Stimulated activated CD4-positive, alpha-beta T cell treated with anti-CD3 and anti-CD28 coated beads, Interleukin-1b, Interleukin-23, amount 100 ng/mL, for 4 hours (primary cell): ENCODE results near the gene TPPP2.
A peak's percentile ranks its signal among the peaks of the same experiment; 100 is the strongest.
"Not testable (repeated sequence)": the region's sequence is repeated elsewhere in the genome, so short reads cannot be mapped to it uniquely, and the experiment has no call there.

Experiments
- DNase-seq, 2 donors: peaks; one replicate each; pipeline ENCODE4 v3.0.0-alpha.2; 2020; ENCODE audit warnings: low read depth in 2 of 2

The TPPP2 gene

DNA sequence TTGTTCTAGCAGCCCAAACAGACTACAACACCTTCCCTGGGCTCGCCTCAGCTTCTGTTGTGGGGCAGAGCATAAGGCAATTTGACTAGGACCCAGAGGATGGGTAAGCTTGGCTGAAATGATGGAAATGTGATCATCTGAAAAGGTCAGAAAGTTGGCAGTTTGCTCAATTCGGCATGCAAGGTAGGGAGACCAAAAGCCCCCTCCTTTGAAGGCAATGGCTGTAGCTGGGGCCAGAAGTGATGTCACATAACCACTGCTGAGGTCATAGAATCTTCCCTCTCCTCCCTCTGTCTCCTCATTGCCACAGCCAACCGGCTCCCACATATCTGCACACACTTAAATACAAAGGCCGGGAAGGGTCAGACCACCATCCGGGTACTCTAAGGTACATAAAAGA is at the start of gene TPPP2:
TPPP2 (plus strand) TSS at position 301 of the 400 bp plus-strand sequence. CDS start 365 bp downstream, outside the sequence.
- no peak for DNase-seq

DNA sequence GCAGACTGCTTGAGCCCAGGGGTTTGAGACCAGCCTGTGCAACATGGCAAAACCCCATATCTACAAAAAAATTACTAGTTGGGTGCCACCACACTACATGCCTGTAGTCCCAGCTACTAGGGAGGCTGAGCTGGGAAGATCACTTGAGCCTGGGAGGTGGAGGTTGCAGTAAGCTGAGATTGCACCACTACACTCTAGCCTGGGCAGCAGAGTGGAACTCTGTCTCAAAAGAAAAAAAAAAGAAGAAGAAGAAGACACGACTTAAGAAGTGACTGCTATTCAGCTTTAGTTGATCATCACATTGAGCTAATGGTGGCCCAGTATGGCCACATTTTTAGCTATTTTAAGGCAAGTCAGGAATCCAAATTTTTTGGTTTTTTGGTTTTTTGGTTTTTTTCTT is 49.1 kb upstream of the TPPP2 start:
- DNase-seq = no peak

DNA sequence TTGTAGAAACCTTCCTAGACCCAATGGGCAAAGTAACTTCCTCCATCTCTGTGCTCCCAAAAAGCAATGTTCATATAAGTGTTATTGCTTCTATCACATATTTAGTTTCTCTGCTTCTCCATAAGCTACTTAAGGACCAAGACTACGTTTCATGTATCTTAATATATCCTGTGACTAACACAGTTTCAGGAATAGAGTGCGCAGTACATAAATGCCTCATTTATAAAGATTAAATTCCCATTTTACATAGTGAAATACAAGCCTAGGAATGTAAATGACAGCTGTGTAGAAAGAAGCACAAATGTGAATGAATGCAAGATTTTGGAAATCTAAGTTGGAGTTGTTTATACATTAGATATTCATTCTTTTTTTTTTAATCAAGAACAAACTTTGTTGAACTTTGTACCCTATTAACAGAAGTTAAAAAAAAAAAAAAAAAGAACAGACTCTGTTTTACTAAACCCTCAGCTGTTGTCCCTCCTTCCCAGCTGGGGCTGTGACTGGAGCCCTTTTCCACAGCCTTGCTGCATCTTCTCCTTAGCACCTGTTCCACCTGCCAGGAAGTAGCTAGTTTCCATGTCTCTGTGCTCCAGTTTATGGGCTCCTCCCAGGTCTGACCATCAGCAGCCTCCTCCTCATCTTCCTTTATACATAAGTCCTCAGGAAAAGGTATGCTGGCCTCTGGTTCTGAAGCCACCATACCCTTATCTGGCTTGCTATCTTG is 47.2 kb upstream of the TPPP2 start:
- no peak for DNase-seq

DNA sequence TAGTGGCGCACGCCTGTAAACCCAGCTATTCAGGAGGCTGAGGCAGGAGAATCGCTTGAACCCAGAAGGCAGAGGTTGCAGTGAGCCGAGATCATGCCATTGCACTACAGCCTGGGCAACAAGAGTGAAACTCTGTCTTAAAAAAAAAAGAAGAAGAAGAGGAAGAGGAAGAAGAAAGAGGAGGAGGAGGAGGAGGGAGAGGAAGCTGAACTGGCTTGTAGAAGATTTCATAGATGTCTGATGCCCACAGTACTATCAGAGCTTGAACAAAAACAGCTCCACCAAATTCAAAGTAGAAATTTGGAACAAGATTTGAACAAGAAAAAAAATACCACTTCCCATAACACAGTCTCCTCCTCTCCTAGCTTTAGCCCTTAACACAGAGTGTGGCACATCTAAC is 44.4 kb upstream of the TPPP2 start:
- DNase-seq = not testable (repeated sequence)

DNA sequence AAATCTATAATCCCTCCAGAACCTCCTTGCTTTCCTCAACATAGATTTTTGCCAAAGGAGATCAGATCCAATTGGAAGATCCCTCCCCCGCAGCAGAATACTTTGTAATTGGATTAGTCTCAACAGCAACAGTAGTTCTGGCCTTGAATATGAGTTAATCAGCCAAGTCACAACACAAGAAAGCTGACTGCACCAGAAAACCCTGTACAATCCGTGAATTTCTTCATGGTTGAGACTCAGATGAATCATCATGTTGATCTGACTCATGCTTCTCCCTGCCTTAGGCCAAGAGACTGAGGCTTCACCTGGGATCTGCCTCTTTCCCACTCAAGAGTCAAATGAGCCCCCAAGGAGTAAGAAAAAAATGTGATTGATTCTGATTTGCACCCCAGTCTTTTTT is 43.2 kb upstream of the TPPP2 start:
- no peak for DNase-seq

DNA sequence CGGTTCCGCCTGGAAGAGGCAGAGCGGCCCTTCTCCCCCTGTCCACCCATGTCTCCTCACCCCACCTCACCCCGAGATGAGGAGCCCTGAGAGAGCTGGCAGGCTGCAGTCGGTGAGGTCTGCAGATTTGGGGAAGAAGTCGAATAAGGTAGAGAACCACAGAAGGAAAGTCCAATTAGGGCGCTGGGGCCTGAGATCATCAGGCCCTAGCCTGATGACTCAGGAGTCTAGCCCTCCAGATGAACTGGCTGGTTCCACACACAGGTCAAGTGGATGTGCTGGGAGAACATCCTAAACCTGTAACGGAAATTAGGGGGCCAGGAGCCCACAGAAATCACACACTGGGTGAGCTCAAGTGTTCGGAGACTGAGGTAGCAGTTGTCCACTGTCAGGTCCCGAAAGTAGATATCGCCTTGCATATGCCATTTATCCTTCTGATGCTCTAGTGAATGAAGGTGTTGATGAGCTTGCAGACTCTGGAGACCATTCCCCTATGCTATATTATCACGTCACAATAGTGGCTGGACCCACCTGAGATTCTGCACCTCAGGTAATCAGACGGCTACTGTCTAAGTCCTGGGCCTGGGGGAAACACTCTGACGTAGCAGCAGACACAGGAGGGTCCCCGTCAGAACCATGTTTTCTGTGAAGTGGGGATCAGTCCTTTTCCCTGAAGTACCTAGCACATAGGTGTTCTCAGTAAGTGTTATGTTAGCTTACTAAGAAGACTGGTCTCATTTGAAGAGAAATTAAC is 41.1 kb upstream of the TPPP2 start:
- DNase-seq = no peak

DNA sequence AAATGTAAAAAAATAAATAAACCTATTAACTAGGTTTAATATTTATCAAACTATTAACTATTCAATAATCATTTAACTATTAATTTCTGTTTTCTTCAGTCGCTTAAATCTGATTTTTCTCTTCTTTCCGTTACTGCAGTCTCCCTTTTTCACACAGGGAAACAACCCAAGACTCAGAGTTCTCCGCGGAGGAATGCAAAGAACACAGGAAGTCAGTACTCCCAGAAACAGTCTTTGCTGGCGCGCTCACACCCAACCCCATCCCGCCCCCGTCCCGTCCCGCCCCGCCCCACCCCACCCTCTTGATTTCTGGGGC is 40.6 kb upstream of the TPPP2 start:
- DNase-seq = no peak

DNA sequence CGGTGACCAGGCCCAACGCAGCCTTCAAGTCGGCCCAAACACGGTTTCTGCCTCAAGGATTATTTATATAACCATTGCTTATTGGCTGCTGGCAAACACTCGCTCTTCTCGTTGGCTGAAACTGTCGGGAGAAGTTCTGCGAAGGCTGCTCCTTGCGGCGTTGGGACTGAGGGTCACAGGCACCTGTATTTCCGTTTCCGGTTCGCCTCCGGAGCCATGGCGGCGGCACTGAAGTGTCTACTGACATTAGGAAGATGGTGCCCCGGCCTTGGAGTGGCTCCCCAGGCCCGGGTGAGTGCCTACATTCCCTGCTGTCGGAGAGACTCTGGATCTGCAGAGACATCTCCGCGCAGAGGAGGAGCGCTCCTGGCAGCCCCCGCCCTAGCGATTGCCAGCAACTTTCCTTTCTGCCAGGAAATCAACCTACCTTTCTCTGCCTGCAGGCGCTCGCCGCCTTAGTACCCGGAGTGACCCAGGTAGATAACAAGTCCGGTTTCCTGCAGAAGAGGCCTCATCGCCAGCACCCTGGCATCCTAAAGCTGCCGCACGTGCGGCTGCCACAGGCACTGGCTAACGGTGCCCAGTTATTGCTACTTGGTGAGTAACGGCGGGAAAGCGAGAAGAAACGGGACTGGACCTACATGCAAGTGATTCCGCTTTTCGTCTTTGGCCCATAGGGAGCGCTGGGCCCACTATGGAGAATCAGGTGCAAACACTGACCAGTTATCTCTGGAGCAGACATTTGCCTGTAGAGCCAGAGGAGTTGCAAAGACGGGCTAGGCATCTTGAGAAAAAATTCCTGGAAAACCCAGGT is 40.0 kb upstream of the TPPP2 start, which contains the start of gene METTL17:
METTL17 (plus strand) TSS at position 194 of the 814 bp plus-strand sequence; CDS start at position 217, 23 bp downstream.
- peak; percentile 71 for DNase-seq

DNA sequence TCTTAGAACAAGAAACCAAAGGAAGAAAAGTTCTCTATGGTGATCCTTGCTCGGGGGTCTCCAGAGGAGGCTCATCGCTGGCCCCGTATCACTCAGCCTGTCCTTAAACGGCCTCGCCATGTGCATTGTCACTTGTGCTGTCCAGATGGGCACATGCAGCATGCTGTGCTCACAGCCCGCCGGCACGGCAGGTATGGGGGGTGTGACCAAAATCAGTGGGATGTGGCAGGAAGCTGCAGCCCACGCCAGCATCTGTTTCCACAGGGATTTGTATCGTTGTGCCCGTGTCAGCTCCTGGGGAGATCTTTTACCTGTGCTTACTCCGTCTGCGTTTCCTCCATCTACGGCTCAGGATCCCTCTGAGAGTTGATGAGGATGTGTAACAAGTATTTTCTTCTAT is 33.5 kb upstream of the TPPP2 start:
- DNase-seq = no peak

DNA sequence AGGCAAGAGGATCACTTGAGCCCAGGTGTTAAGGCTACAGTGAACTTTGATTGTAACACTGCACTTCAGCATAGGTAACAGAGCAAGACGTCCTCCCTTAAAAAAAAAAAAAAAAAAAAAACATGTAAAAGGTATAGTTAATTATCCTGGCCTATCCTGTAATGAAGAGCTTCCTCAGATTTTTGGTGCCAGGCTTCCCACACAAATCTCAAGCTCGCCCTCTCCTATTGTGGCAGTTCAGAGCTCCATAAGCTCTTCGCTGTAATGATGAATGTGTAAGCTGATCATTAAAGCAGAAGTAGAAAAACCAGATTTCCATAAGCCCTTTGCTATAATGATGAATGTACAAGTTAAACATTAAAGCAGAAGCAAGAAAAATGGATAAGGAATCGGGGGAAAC is 32.9 kb upstream of the TPPP2 start:
- DNase-seq = no peak

DNA sequence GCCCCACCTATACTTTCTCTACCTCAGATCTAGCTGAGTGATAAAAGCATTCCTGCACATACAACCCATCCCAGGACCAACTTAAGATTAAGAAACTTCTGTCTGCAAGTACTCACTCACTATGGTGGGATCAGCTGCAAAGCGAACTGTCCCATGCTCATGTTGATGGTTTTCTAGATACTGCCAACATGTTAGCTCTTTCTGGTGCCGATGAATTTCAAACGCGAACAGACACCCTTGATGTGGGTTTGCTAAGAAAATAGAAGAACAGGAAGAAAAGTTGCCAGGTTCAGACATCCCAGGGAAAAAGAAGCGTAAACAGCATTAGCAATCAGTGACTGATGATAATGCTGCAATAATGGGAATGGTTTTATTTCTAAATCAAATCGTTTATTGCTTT is 32.5 kb upstream of the TPPP2 start:
- no peak for DNase-seq

DNA sequence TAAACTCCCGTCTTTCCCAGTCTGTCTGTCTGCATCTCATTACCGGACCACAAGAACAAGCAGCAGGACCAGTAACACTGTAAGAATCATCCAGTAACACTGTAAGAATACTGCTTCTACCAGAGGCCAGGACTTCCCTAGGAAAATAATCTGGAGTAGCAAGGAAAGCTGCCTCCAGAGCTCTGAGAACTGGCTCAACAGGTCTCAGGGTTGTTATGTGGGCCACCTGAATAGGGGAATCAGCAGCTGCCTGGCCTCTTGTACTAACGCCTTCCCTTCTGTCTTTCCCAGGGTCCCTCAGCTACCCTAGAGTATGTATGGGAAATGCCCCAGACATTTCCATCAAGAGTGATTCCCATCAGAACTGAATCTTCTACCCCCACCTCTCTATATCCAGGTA is 31.9 kb upstream of the TPPP2 start:
- DNase-seq = no peak

DNA sequence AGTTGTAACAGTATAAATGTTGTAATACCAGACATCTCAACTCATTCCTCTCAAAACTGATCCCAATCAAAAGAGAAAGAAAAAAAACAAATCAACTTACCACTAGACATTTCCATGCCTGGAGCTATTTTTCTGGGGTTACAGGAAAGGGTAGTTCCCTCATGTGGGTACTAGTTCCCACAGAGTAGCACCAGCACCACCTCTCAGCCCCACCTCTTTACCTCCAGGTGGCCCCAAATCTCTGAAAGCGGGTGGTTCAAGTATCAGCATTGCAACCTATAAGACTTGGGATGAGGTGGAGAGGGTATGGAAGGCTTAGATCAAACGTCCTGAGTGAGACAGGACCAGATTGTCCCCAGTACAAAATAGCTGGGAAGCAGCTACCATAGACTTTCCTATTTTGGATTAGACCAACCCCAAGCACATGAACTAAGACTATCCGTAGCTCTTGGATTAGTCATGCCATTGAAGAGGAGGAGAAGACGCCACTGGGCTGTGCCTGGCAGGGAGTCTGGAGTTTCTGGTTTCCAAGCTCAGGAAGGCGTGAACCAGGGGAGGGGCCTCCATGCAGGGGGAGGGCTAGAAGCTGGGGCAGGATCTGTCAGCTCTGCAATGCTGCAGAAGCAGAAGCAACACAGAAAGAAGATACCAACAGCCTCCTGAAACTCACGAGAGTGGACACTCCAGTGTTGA is 31.2 kb upstream of the TPPP2 start, which contains the start of gene SLC39A2:
SLC39A2 (plus strand) TSS at position 620 of the 693 bp plus-strand sequence. CDS start 154 bp downstream, outside the sequence.
- no peak for DNase-seq

DNA sequence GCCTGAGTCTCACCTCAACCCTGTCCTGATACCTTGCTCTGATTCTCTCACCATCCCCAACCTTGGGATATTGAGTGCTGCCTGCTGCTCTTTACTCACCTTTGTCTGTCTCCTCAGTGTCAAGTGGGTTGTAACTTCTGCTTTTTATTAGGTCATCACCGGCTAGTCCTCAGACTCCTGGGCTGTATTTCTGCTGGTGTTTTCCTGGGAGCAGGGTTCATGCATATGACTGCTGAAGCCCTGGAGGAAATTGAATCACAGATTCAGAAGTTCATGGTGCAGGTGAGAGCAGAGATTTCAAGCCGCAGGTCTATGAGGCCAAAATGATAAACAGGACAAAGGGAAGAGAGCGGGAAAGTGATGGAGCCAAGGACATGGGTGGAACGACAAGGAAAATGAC is 30.4 kb upstream of the TPPP2 start:
- DNase-seq = no peak

DNA sequence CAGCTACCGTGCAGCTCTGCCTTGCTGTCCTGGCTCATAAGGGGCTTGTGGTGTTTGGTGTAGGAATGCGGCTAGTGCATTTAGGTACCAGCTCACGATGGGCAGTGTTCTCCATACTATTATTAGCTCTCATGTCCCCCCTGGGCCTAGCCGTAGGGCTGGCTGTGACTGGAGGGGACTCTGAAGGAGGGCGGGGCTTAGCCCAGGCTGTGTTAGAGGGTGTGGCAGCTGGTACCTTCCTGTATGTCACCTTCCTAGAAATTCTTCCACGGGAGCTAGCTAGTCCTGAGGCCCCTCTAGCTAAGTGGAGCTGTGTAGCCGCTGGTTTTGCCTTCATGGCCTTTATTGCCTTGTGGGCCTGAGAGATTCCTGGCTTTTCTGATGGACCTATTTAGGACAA is 28.8 kb upstream of the TPPP2 start:
- no peak for DNase-seq

DNA sequence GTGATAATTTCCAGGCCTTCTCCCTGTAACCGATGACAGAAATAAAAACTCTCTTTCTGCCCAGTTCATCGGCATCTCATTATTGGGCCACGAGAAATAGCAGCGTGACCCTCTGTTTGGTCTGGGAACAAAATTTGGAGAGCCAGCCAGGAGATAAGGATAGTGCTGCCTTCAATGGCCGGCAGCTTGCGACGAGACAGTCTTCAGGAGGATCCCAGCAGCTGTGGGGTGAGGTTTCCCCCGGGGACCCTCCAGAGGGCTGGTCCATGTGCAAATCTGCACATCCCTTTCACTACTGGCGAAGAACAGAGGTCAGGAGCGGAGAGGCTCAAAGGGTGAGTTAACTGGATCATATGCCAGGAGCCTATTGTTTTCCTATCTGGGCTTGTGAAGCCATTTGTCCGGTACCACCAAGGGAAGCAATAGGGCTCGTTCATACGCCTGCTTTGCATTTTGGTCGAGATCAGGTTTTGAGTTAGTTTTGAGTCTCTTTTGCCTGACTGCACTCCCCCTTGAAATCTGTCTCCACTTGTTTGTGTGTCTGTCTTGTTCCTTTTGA is 26.1 kb upstream of the TPPP2 start:
- no peak for DNase-seq

DNA sequence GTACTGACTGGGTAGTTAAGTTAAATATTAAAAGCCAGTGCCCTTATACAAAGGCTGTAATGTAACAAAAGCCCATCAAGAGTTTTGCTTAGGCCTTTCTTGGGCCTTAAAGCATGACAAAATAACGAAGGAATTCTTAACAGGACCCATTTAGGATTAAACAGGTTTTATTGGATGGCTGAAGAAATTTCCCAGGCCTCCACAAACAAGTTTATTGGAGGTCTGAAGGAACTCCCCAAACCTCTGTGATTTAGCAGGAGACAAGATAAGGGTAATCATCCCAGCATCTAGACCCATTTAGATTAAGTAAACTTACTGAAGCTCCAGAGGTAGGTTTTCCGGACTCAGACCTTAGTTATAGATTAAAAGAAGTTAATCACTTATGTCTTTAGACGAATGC is 20.3 kb upstream of the TPPP2 start:
- not testable (repeated sequence) for DNase-seq

DNA sequence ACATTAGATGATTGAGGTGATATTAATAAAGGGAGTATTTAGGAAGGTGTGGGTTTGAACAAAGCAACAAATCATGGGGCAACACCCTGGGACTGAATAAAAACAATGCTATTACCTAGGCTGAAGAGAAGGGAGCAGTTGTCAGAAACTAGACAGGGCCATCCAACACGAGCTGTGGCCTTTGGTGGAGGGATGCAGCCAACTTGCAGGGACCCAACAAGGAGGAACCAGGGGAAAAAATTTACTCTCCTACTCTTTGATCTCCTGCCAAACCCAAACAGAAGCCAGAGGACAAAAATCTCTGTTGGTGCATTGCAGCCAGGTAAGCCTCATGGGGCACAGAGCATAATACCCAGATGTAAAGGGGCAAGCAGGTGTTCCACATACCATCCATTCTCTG is 18.9 kb upstream of the TPPP2 start:
- DNase-seq = no peak

DNA sequence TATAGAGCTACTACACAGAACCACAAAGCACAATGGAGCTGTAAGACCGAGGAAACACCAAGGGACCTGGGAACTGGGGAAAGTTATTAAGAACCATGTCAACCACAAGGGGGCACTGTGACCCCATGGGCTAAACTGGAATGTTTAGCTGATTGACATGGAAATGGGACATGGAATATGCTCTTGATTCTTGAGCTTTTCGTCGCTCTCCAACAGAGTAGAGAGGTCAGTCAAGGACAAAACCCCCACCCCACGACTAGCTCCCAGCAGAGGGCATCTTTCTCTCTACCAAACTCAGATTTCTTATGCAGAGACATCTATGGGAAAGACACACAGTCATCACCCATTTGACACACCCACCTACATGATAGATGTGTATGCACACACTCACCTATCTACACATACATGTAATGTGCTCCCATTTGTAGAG is 15.2 kb upstream of the TPPP2 start:
- DNase-seq = peak; percentile 70 to 84

DNA sequence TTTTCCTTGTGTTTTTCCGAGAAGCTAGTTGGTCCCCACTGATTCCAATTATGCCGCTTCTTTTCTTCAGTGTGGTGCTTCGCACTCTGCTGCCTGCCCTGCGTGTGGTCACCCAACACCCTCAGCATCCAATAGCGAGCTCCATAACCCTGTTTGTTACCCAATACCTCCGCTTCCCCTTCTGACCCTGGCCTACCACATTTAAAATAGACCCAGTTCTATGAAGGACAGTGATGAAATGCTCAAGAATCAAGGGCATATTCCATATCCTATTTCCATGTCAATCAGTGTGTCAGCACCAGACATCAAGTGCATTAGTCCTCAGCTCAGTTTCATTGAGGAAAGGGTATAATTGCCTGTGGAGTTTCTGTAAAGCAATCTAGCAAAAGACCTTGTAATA is 14.7 kb upstream of the TPPP2 start:
- DNase-seq = no peak

DNA sequence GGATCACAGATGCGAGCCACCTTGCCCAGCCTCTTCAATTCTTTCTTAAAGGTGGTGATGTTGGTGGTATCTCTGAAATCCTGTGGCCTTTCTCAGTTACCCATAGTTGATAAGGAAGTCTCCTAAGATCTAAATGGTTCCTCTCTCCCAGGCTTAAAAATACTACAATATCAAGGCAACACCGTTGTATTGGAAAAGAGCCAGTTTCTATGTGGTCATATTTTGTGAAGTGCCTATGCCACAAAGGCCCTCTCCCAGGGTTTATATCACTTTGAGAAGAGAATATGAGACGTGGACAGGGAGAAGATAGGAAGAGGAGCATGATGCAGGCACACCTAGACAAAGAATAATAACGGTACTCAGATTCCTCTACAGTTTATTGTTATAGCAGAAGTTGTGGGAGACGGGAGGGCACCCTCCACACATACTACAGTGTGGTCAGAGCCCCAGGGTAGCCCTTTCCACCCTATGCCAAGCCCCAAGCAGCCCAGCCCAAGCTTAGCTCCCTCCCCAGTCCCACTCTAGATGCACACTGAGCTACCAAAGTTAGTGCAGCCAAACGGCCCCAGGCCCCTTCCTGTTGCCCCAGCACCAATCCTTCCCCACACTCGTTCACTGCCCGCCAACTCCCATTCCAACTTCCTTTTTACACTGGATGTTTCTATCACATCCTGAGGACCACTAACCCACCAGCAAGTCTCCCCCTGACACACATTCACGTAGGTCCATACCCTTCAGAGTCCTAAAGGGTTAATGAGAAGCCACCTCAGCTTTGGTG is 13.4 kb upstream of the TPPP2 start:
- DNase-seq = no peak
